BLaER1 treated with 17β-estradiol and CSF1 and Interleukin-3, amounts not matched to agents 10 nM and 100 nM (cell line): ENCODE results near the gene MYBPC1.
"Not testable (repeated sequence)": the region's sequence is repeated elsewhere in the genome, so short reads cannot be mapped to it uniquely, and the experiment has no call there.

ENCODE experiments used
- H3K27ac ChIP-seq, 11 experiments: shearing (Covaris generic); formaldehyde crosslinking; 2 replicates each; pipeline ENCODE4 v1.8.1; 2022
- H3K27me3 ChIP-seq, 11 experiments: shearing (Covaris generic); formaldehyde crosslinking; 2 replicates each; pipeline ENCODE4 v1.8.1; 2022
- H3K36me3 ChIP-seq, 11 experiments: shearing (Covaris generic); formaldehyde crosslinking; 2 replicates each; pipeline ENCODE4 v1.8.1; 2022
- H3K4me1 ChIP-seq, 10 experiments: shearing (Covaris generic); formaldehyde crosslinking; 2 replicates each; pipeline ENCODE4 v1.8.1; 2022
- H3K4me2 ChIP-seq, 11 experiments: shearing (Covaris generic); formaldehyde crosslinking; 2 replicates each; pipeline ENCODE4 v1.8.1; 2022
- H3K4me3 ChIP-seq, 10 experiments: shearing (Covaris generic); formaldehyde crosslinking; 2 replicates each; pipeline ENCODE4 v1.8.1; 2022
- H3K9ac ChIP-seq, 11 experiments: shearing (Covaris generic); formaldehyde crosslinking; 2 replicates each; pipeline ENCODE4 v1.8.1; 2022
- H3K9me3 ChIP-seq, 11 experiments: shearing (Covaris generic); formaldehyde crosslinking; replicated peaks in 1 of 11; 2 replicates each; pipeline ENCODE4 v1.8.1; 2022
- H4K20me1 ChIP-seq, 11 experiments: shearing (Covaris generic); formaldehyde crosslinking; 2 replicates each; pipeline ENCODE4 v1.8.1; 2022
- Cebpa-rat ChIP-seq, 11 experiments: shearing (Covaris generic); IDR thresholded peaks; 2 replicates each; pipeline ENCODE4 v1.8.1; 2022

MYBPC1 gene

GRCh38 chr12:101642115-101643067, 47.6 kb downstream of the MYBPC1 start:
- H3K9me3 ChIP-seq: peaks cover 0 to 4% (median 0%) of the 10 kb centered on the region in 11 experiments; a peak in 3 of 22 replicates
- no peak overlapping the region for H3K9ac ChIP-seq
- TF ChIP-seq Cebpa-rat (IDR thresholded peaks at IDR 0.05): no peak
- H3K27me3 ChIP-seq: no peaks in the 10 kb centered on the region
- peaks cover 0 to 9% (median 0%) of the 10 kb centered on the region in 10 experiments; a peak in 5 of 20 replicates for H3K4me1 ChIP-seq
- no peak overlapping the region for H3K4me3 ChIP-seq
- H3K36me3 ChIP-seq: no peaks in the 10 kb centered on the region
- no peak overlapping the region for H3K27ac ChIP-seq
- no peak overlapping the region for H3K4me2 ChIP-seq
- H4K20me1 ChIP-seq: no peaks in the 10 kb centered on the region

GRCh38 chr12:101647711-101648110, 52.9 kb downstream of the MYBPC1 start:
- H3K9me3 ChIP-seq: 0 out of 22 replicates have a peak, but pooled peaks cover 0 to 4% (median 0%) of the 10 kb centered on the region in 11 experiments

GRCh38 chr12:101648195-101648594, 53.4 kb downstream of the MYBPC1 start:
- Histone ChIP-seq H3K36me3 (no peaks in the 10 kb centered on the region), H3K4me3 (no peak overlapping the region), H3K27me3 (no peaks in the 10 kb centered on the region), H3K9me3 (0 out of 22 replicates have a peak, but pooled peaks cover 0 to 4% (median 0%) of the 10 kb centered on the region in 11 experiments), H3K4me1 (no peaks in the 10 kb centered on the region), H3K27ac (no peak overlapping the region), H3K9ac (no peak overlapping the region), H3K4me2 (no peak overlapping the region), H4K20me1 (no peaks in the 10 kb centered on the region)
- TF ChIP-seq Cebpa-rat (IDR thresholded peaks at IDR 0.05): no peak

More at GRCh38 chr12:101647711-101648110, 52.9 kb downstream of the MYBPC1 start:
- H3K4me3 ChIP-seq: no peak overlapping the region
- H3K4me2 ChIP-seq: no peak overlapping the region
- no peak overlapping the region for H3K9ac ChIP-seq
- no peaks in the 10 kb centered on the region for H3K27me3 ChIP-seq
- no peak for TF ChIP-seq Cebpa-rat (IDR thresholded peaks at IDR 0.05)
- H3K36me3 ChIP-seq: no peaks in the 10 kb centered on the region
- no peaks in the 10 kb centered on the region for H3K4me1 ChIP-seq
- no peaks in the 10 kb centered on the region for H4K20me1 ChIP-seq
- no peak overlapping the region for H3K27ac ChIP-seq

GRCh38 chr12:101650346-101651117, 55.8 kb downstream of the MYBPC1 start:
- Histone ChIP-seq H3K9me3 (0 out of 22 replicates have a peak, but pooled peaks cover 0 to 4% (median 0%) of the 10 kb centered on the region in 11 experiments), H3K27ac (no peak overlapping the region), H4K20me1 (no peaks in the 10 kb centered on the region), H3K4me3 (no peak overlapping the region), H3K9ac (no peak overlapping the region), H3K36me3 (no peaks in the 10 kb centered on the region), H3K27me3 (no peaks in the 10 kb centered on the region), H3K4me1 (no peaks in the 10 kb centered on the region), H3K4me2 (no peak overlapping the region)
- no peak for TF ChIP-seq Cebpa-rat (IDR thresholded peaks at IDR 0.05)

GRCh38 chr12:101653030-101653429, 58.3 kb downstream of the MYBPC1 start:
- TF ChIP-seq Cebpa-rat (IDR thresholded peaks at IDR 0.05): no peak
- Histone ChIP-seq H4K20me1 (no peaks in the 10 kb centered on the region), H3K27ac (no peak overlapping the region), H3K4me1 (no peaks in the 10 kb centered on the region), H3K36me3 (no peaks in the 10 kb centered on the region), H3K9me3 (0 out of 22 replicates have a peak, but pooled peaks cover 0 to 4% (median 0%) of the 10 kb centered on the region in 11 experiments), H3K4me3 (no peak overlapping the region), H3K4me2 (no peak overlapping the region), H3K9ac (no peak overlapping the region), H3K27me3 (no peaks in the 10 kb centered on the region)

GRCh38 chr12:101653503-101653902, 58.7 kb downstream of the MYBPC1 start:
- TF ChIP-seq Cebpa-rat (IDR thresholded peaks at IDR 0.05): no peak
- Histone ChIP-seq H3K4me1 (no peaks in the 10 kb centered on the region), H3K4me2 (no peak overlapping the region), H3K27ac (no peak overlapping the region), H3K36me3 (no peaks in the 10 kb centered on the region), H3K4me3 (no peak overlapping the region), H3K27me3 (no peaks in the 10 kb centered on the region), H4K20me1 (no peaks in the 10 kb centered on the region), H3K9ac (no peak overlapping the region), H3K9me3 (0 out of 22 replicates have a peak, but pooled peaks cover 0 to 4% (median 0%) of the 10 kb centered on the region in 11 experiments)

GRCh38 chr12:101654442-101654841, 59.7 kb downstream of the MYBPC1 start:
- no peak overlapping the region for H3K4me3 ChIP-seq
- no peak overlapping the region for H3K4me2 ChIP-seq
- no peak overlapping the region for H3K9ac ChIP-seq
- H3K27ac ChIP-seq: no peak overlapping the region
- no peaks in the 10 kb centered on the region for H3K27me3 ChIP-seq
- no peaks in the 10 kb centered on the region for H4K20me1 ChIP-seq
- H3K9me3 ChIP-seq: 0 out of 22 replicates have a peak, but pooled peaks cover 0 to 7% (median 0%) of the 10 kb centered on the region in 11 experiments
- no peaks in the 10 kb centered on the region for H3K36me3 ChIP-seq
- TF ChIP-seq Cebpa-rat (IDR thresholded peaks at IDR 0.05): no peak
- no peaks in the 10 kb centered on the region for H3K4me1 ChIP-seq

- TF ChIP-seq Cebpa-rat (IDR thresholded peaks at IDR 0.05): no peak
- H3K4me1 ChIP-seq: no peaks in the 10 kb centered on the region
- H3K4me2 ChIP-seq: no peak overlapping the region
- no peaks in the 10 kb centered on the region for H3K27me3 ChIP-seq
- no peak overlapping the region for H3K9ac ChIP-seq
- no peak overlapping the region for H3K27ac ChIP-seq
- H3K36me3 ChIP-seq: no peaks in the 10 kb centered on the region
- no peak overlapping the region for H3K4me3 ChIP-seq
- peaks cover 0 to 9% (median 4%) of the 10 kb centered on the region in 11 experiments; a peak in 11 of 22 replicates for H3K9me3 ChIP-seq
- H4K20me1 ChIP-seq: no peaks in the 10 kb centered on the region
Measured at GRCh38 chr12:101655393-101655792, 60.6 kb downstream of the MYBPC1 start.

GRCh38 chr12:101660662-101661061, 65.9 kb downstream of the MYBPC1 start:
- H3K27ac ChIP-seq, H3K4me3 ChIP-seq, H3K4me2 ChIP-seq, H4K20me1 ChIP-seq, H3K4me1 ChIP-seq, H3K27me3 ChIP-seq, H3K9ac ChIP-seq, H3K36me3 ChIP-seq: not testable (repeated sequence)
- peaks cover 0 to 14% (median 9%) of the 10 kb centered on the region in 11 experiments; a peak in 12 of 22 replicates for H3K9me3 ChIP-seq
